Astrocyte of the spinal cord (primary cell): ENCODE results near the gene STH.

ENCODE experiments used
- DNase-seq: peaks from one replicate; pipeline ENCODE4 v3.0.0; 2011; ENCODE audit warnings: low read depth, low spot score
- H3K4me3 ChIP-seq: 2 replicates; pipeline ENCODE4 v1.5.1; 2011; ENCODE audit warnings: low read depth, mild to moderate bottlenecking, low read length, moderate library complexity
- in situ Hi-C: cut with HindIII; loops from 2 replicates; pipeline ENCODE4 v1.10.0; 2017; ENCODE audit warnings: low sequenced_read_pairs
- TF ChIP-seq, protein P1 (sequence below): IDR thresholded peaks from 2 replicates; pipeline ENCODE4 v1.5.1; 2012; ENCODE audit warnings: low read depth, mild to moderate bottlenecking, low read length, inconsistent platforms

The STH gene

DNA sequence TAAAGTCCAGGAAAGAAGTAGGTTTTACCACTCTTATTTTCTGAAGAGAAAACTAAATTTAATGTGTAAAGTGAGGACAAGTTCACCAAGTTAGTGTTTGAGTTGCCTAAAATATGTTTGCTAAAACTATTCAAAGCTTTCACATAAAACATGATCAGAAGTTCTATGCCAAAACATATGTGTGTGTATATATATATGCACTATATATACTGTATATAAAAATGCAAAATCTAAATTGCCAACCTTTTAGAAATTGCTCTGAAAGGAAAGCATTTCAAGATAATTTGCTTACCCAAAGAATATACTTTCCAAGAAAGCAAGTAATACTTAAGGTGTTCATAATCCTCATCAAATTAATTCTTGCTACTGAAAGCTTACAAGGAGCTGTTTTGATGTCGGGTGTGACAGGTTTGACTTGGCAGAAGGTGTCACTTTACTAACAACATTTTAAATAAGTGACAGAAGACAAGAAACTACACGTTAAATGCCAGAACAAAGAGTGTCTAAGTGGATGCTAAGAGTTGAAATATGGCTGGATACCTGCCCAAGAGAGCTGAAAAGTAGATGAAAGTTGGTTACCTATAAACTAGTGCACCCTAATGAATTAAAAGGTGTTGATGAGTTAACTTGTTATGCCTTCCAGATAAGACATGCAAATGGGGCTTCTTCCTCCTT, 32.3 kb upstream of the STH start:
- H3K4me3 ChIP-seq: no peak overlapping the region
- TF ChIP-seq, protein P1, sequence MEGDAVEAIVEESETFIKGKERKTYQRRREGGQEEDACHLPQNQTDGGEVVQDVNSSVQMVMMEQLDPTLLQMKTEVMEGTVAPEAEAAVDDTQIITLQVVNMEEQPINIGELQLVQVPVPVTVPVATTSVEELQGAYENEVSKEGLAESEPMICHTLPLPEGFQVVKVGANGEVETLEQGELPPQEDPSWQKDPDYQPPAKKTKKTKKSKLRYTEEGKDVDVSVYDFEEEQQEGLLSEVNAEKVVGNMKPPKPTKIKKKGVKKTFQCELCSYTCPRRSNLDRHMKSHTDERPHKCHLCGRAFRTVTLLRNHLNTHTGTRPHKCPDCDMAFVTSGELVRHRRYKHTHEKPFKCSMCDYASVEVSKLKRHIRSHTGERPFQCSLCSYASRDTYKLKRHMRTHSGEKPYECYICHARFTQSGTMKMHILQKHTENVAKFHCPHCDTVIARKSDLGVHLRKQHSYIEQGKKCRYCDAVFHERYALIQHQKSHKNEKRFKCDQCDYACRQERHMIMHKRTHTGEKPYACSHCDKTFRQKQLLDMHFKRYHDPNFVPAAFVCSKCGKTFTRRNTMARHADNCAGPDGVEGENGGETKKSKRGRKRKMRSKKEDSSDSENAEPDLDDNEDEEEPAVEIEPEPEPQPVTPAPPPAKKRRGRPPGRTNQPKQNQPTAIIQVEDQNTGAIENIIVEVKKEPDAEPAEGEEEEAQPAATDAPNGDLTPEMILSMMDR: no peak
- in situ Hi-C loops: no loop called here
- DNase-seq: no peak

DNA sequence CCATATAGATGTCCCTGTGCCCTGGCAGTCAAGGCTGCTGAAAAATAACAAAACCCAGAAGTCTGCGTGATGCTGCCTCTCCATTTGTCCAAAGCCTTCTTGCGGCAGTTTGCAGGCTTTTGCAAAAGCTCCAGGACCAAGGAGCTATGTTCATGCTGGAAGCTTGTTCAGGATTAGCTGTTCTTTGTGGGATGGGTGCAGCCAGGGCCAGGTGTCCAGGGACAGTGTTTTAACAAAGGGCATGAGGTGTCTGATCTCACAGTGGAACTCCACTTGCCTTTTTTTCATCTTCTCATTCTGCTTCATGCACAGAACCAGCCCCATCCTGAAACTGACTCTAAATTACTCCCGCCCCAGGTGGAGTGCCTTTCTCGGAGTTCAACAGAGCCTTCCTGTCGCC, 31.7 kb upstream of the STH start:
- DNase-seq: no peak
- in situ Hi-C loops: no loop called here
- TF ChIP-seq, protein P1: no peak
- H3K4me3 ChIP-seq: no peak overlapping the region

DNA sequence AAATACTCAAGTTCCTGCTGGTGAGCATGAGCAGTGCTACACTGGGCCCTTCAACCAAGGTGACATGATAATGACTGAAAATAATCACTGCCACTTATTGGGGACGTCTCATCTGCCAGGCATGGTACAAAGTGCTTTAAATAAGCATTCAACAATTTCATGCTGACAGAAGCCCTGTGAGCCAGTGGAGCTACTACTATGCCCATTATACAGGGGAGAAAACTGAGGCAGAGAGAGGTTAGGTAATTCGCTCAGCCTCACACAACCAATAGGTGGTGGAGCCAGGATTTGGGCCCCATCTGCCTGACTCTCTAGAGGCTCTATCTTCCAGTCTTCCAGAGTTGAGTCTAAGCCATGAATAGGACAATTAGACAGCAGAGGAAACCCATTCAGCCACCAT, 30.3 kb upstream of the STH start:
- no peak overlapping the region for H3K4me3 ChIP-seq
- TF ChIP-seq, protein P1: no peak
- in situ Hi-C loops: no loop called here
- no peak for DNase-seq

DNA sequence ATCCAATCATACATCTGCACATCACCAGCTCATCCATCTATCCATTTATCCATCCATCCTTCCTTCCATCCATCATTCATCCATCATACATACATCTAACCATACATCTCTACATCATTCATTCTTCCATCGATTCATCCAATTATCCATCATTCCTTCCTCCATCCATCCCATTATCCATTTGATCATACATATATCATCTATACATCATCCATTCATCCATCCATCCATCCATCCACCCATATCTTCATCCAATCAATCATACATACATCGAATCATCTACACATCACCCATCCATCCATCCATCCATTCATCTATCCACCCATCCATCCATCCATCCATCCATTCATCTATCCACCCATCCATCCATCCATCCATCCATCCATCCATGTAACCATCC, 29.3 kb upstream of the STH start:
- TF ChIP-seq, protein P1: no peak
- no peak overlapping the region for H3K4me3 ChIP-seq
- in situ Hi-C loops: no loop called here
- no peak for DNase-seq

DNA sequence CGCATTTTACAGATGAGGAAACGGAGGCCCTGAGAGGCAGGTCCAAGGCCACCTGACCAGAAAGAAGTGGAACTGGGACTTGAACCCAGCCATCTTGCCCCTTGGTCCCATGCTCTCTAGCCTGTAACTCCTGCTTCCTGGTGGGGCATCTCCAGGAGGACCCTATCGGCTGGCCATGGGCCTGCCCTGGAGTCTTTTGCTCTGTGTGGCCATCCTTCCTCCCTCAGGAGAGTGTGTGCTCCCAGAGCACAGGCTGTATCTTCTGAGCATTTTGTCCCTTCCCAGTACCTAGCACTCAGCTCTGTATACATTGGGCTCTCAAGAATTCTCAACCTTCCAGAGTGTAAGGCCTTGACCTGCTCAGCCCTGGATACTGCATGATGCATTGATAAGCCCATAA, 28.4 kb upstream of the STH start:
- H3K4me3 ChIP-seq: no peak overlapping the region
- in situ Hi-C loops: no loop called here
- no peak for DNase-seq
- TF ChIP-seq, protein P1: no peak

DNA sequence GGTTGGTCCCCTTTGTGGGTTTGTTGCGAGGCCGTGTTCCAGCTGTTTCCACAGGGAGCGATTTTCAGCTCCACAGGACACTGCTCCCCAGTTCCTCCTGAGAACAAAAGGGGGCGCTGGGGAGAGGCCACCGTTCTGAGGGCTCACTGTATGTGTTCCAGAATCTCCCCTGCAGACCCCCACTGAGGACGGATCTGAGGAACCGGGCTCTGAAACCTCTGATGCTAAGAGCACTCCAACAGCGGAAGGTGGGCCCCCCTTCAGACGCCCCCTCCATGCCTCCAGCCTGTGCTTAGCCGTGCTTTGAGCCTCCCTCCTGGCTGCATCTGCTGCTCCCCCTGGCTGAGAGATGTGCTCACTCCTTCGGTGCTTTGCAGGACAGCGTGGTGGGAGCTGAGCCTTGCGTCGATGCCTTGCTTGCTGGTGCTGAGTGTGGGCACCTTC, 27.3 kb upstream of the STH start:
- DNase-seq: no peak
- TF ChIP-seq, protein P1: no peak
- in situ Hi-C loops: no loop called here
- no peak overlapping the region for H3K4me3 ChIP-seq
